HUES48 (cell line): ENCODE data around the gene NRARP.

Source experiments
- H3K27ac ChIP-seq: one replicate; pipeline ENCODE4 v1.7.0; 2013; ENCODE audit warnings: low read depth, low read length, inconsistent platforms
- H3K27me3 ChIP-seq: 2 replicates; pipeline ENCODE4 v1.6.1; 2013; ENCODE audit warnings: mild to moderate bottlenecking, low read length; ENCODE audit not compliant: control insufficient read depth, insufficient read depth
- H3K36me3 ChIP-seq: 2 replicates; pipeline ENCODE4 v1.6.1; 2013; ENCODE audit warnings: low read length; ENCODE audit not compliant: control insufficient read depth, insufficient read depth
- H3K4me1 ChIP-seq: 2 replicates; pipeline ENCODE4 v1.6.1; 2013; ENCODE audit warnings: mild to moderate bottlenecking, low read length; ENCODE audit not compliant: control insufficient read depth, insufficient read depth
- H3K4me3 ChIP-seq: 2 replicates; pipeline ENCODE4 v1.5.1; 2013; ENCODE audit warnings: mild to moderate bottlenecking, low read depth, low read length
- H3K9ac ChIP-seq: 2 replicates; pipeline ENCODE4 v1.6.1; 2013; ENCODE audit warnings: mild to moderate bottlenecking, low read depth, low read length, moderate library complexity
- H3K9me3 ChIP-seq: 2 replicates; pipeline ENCODE4 v1.6.1; 2013; ENCODE audit warnings: low read length; ENCODE audit not compliant: control insufficient read depth, insufficient read depth

The NRARP gene

GRCh38 chr9:137272241-137273094 is 29.6 kb downstream of the NRARP start:
- H3K36me3 ChIP-seq: peaks cover 43% of the 10 kb centered on the region
- peaks cover 15% of the 10 kb centered on the region for H3K4me1 ChIP-seq
- no peak overlapping the region for H3K27ac ChIP-seq
- H3K27me3 ChIP-seq: no peaks in the 10 kb centered on the region
- H3K9me3 ChIP-seq: no peaks in the 10 kb centered on the region
- H3K9ac ChIP-seq: no peak overlapping the region
- no peak overlapping the region for H3K4me3 ChIP-seq

DNA sequence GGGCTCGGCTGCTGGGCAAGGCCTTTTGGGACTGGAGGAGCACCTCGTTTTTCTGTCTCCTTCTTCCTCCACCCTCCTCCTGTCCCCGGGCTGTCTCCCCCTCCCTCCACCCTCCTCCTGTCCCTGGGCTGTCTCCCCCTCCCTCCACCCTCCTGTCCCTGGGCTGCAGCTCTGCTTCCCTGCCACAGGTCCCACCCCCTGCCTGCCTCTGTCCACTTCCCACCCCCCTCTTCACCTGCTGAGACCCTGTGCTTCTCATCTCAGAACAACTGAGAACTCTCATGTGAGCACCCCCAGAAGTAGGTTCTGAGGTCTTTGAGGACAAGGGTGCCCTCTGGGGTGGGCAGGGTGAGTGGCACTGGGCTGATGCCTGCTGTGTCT is 30.4 kb downstream of the NRARP start:
- H3K4me1 ChIP-seq: peaks cover 7% of the 10 kb centered on the region; the same call in 1 of the 2 replicates
- no peaks in the 10 kb centered on the region for H3K27me3 ChIP-seq
- H3K9me3 ChIP-seq: no peaks in the 10 kb centered on the region
- no peak overlapping the region for H3K9ac ChIP-seq
- H3K27ac ChIP-seq: no peak overlapping the region
- peaks cover 50% of the 10 kb centered on the region for H3K36me3 ChIP-seq
- H3K4me3 ChIP-seq: no peak overlapping the region

GRCh38 chr9:137270929-137271695 is 31.0 kb downstream of the NRARP start:
- H3K9ac ChIP-seq: no peak overlapping the region
- H3K27ac ChIP-seq: no peak overlapping the region
- H3K9me3 ChIP-seq: no peaks in the 10 kb centered on the region
- H3K4me3 ChIP-seq: no peak overlapping the region
- peaks cover 54% of the 10 kb centered on the region for H3K36me3 ChIP-seq
- H3K27me3 ChIP-seq: no peaks in the 10 kb centered on the region
- H3K4me1 ChIP-seq: peaks cover 2% of the 10 kb centered on the region; the same call in 1 of the 2 replicates

DNA sequence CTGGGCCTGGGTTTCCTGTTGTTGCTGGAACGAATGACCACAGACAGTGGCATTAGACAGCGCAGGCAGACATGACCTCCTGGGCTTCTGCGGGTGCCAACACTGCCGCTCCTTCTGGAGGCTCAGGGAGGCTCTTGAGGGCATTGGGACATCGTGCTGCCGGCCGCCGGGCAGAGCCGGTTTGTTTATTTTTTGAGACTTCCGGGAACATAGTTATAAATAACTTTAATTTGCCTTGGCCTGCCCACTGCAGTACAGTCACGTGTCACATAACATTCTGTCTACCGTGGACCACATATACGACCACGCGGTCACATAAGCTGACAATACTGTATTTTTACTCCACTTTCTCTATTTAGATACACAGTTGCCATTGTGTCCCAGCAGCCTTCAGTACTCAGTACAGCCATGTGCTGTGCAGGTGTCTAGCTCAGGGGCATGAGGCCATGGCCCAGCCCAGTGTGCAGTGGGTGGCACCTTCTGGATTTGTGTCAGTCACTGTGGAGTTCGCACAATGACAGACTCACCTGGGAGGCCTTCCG is 32.8 kb downstream of the NRARP start:
- Histone ChIP-seq H3K9ac (no peak overlapping the region), H3K27ac (no peak overlapping the region), H3K4me3 (no peak overlapping the region)

DNA sequence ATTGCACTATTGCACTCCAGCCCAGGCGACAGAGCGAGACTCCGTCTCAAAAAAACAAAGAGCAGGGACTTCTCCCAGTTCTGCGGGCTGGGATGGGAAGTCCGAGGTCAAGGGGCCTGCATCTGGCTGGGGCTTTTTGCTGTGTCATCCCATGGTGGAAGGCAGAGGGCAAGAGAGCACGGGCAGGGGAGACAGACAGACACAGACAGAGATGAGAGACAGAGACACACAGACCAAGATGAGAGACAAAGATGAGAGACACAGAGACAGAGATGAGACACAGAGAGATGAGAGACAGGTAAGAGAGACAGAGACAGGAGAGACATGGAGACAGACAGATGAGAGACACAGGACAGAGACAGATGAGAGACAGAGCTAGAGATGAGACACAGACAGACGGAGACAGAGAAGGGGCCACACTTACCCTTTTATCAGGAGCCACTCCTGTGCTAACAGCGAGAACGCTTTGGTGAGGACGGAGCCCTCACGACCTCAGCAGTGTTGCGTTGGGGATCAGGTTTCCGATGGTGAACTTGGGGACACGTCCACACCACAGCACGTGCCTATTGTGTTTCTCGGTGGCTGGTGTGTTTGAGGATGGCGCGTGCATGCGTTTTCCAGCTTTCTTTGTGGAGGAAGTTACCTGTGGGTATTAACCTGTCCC is 33.4 kb downstream of the NRARP start:
- H3K27me3 ChIP-seq: no peaks in the 10 kb centered on the region
- no peak overlapping the region for H3K4me3 ChIP-seq
- no peaks in the 10 kb centered on the region for H3K4me1 ChIP-seq
- H3K9me3 ChIP-seq: no peaks in the 10 kb centered on the region
- H3K36me3 ChIP-seq: peaks cover 76% of the 10 kb centered on the region
- no peak overlapping the region for H3K9ac ChIP-seq
- no peak overlapping the region for H3K27ac ChIP-seq

More for the DNA sequence above, 32.8 kb downstream of the NRARP start:
- Histone ChIP-seq H3K36me3 (peaks cover 69% of the 10 kb centered on the region), H3K9me3 (no peaks in the 10 kb centered on the region), H3K27me3 (no peaks in the 10 kb centered on the region), H3K4me1 (no peaks in the 10 kb centered on the region)

- H3K4me1 ChIP-seq: no peaks in the 10 kb centered on the region
- H3K27ac ChIP-seq: no peak overlapping the region
- H3K36me3 ChIP-seq: peaks cover 76% of the 10 kb centered on the region
- H3K27me3 ChIP-seq: no peaks in the 10 kb centered on the region
- H3K9ac ChIP-seq: no peak overlapping the region
- H3K4me3 ChIP-seq: no peak overlapping the region
- no peaks in the 10 kb centered on the region for H3K9me3 ChIP-seq
Observed at GRCh38 chr9:137267933-137268355, 34.1 kb downstream of the NRARP start.

DNA sequence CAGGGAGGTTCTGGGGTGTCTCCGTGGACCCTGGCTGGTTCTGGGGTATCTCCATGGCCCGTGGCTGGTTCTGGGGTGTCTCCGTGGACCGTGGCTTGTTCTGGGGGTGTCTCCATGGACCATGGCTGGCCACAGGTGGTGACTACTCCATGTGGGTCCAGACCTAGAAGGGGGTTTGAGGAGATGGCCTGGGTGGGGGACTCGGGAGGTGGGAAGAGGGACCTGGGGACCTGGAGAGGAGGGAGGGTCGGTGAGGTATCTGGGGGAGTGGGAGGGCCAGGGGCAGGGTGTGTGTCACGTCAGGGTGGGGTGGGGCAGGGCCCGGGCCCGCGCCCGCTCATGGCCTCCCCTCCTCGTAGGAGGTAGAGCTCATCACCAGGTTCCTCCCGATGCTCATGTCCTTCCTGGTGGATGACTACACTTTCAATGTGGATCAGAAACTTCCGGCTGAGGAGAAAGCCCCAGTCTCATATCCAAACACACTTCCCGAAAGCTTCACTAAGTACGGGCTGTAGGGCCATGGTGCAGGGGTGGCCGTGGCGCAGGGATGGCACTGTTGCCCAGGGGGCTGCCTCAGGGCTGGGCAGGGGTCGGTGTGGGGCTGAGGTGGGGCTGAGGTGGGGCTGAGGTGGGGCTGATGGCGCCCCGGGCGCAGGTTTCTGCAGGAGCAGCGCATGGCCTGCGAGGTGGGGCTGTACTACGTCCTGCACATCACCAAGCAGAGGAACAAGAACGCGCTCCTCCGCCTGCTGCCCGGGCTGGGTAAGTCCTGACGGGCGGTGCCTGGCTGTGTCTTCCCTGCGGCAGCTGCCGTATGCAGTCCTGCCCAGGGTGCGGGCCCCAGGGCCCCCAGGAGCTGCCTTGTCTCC is 35.3 kb downstream of the NRARP start:
- H3K27ac ChIP-seq: no peak overlapping the region
- H3K36me3 ChIP-seq: peaks cover 70% of the 10 kb centered on the region

GRCh38 chr9:137266162-137266527 is 35.9 kb downstream of the NRARP start:
- H3K27me3 ChIP-seq: no peaks in the 10 kb centered on the region
- H3K9ac ChIP-seq: no peak overlapping the region
- H3K9me3 ChIP-seq: no peaks in the 10 kb centered on the region
- H3K4me1 ChIP-seq: no peaks in the 10 kb centered on the region
- no peak overlapping the region for H3K27ac ChIP-seq
- H3K4me3 ChIP-seq: no peak overlapping the region
- H3K36me3 ChIP-seq: peaks cover 70% of the 10 kb centered on the region

More for the DNA sequence above, 35.3 kb downstream of the NRARP start:
- no peaks in the 10 kb centered on the region for H3K4me1 ChIP-seq
- no peak overlapping the region for H3K4me3 ChIP-seq
- no peak overlapping the region for H3K9ac ChIP-seq
- no peaks in the 10 kb centered on the region for H3K27me3 ChIP-seq
- H3K9me3 ChIP-seq: no peaks in the 10 kb centered on the region

GRCh38 chr9:137265496-137266161 is 36.4 kb downstream of the NRARP start:
- no peaks in the 10 kb centered on the region for H3K4me1 ChIP-seq
- H3K27ac ChIP-seq: no peak overlapping the region
- H3K4me3 ChIP-seq: no peak overlapping the region
- no peaks in the 10 kb centered on the region for H3K9me3 ChIP-seq
- no peak overlapping the region for H3K9ac ChIP-seq
- peaks cover 65% of the 10 kb centered on the region for H3K36me3 ChIP-seq
- no peaks in the 10 kb centered on the region for H3K27me3 ChIP-seq

DNA sequence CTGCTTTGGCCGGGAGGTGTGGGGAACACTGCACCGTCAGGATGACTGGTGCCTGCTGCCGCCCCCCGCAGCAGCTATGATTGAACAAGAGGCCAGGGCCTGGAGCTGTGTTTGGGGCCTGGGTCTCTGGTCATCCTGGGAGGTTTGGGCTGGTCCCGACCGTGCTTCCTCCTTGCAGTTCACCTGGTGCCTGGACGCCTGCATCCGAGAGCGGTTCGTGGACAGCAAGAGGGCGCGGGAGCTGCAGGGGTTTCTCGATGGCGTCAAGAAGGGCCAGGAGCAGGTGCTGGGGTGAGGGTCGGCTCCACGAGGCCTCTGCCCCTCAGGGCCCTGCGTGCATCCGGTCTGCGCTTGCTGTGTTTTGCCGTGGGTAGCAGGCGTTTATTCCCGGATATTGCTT is 38.0 kb downstream of the NRARP start:
- H3K36me3 ChIP-seq: peaks cover 59% of the 10 kb centered on the region
- H3K27ac ChIP-seq: no peak overlapping the region
- H3K9me3 ChIP-seq: no peaks in the 10 kb centered on the region
- H3K4me3 ChIP-seq: no peak overlapping the region
- no peaks in the 10 kb centered on the region for H3K4me1 ChIP-seq
- no peak overlapping the region for H3K9ac ChIP-seq
- H3K27me3 ChIP-seq: no peaks in the 10 kb centered on the region
